ENCODE results near the gene DPT.

- TF ChIP-seq POLR2A (IDR thresholded peaks at IDR 0.05) (no peak), CTCF (IDR thresholded peaks at IDR 0.05) (no peak)
These were observed 10.8 kb downstream of the DPT start for GRCh38 chr1:168717906-168718891.
